ENCODE measurements around the gene LRRC53.

GRCh38 chr1:74517599-74518051 is 5.2 kb upstream of the LRRC53 start:
- no peak for TF ChIP-seq CTCF (IDR thresholded peaks at IDR 0.05)
- TF ChIP-seq POLR2A (IDR thresholded peaks at IDR 0.05) = no peak
- no peak for TF ChIP-seq POLR2AphosphoS5 (IDR thresholded peaks at IDR 0.05)
